ENCODE measurements around the gene AGPAT3. TPM values are rescaled to one million over a fixed set of nuclear protein-coding genes. Genes with fewer than 3 reads are reported as not detected.
"Not testable (repeated sequence)": the region's sequence is repeated elsewhere in the genome, so short reads cannot be mapped to it uniquely, and the experiment has no call there.

AGPAT3 gene, protein sequence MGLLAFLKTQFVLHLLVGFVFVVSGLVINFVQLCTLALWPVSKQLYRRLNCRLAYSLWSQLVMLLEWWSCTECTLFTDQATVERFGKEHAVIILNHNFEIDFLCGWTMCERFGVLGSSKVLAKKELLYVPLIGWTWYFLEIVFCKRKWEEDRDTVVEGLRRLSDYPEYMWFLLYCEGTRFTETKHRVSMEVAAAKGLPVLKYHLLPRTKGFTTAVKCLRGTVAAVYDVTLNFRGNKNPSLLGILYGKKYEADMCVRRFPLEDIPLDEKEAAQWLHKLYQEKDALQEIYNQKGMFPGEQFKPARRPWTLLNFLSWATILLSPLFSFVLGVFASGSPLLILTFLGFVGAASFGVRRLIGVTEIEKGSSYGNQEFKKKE
- polyA plus RNA-seq (2012; ENCODE audit: missing spikeins) = 36.2 TPM

DNA sequence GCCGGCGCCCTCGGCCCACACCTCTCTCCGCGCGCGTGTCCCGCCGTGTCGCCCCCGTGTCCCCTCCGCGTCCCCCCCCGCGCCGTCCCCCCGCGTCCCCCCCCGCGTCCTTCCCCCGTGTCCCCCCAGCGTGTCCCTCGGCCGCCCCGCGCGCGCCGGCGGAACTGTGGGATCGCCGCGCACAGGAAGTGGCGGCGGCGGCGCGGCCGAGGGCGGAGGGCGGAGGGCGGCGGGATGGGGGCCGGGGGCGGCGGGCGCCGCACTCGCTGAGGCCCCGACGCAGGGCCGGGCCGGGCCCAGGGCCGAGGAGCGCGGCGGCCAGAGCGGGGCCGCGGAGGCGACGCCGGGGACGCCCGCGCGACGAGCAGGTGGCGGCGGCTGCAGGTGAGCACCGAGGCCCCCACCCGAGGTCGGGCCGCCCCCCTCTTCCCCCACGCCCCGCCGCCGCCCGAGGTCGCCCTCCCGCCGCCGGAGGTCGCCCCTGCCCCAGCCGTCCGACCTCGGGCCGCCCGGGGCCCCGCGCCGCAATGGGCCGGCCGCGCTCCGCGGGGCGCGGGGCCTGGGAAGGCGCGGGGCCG, at the start of gene AGPAT3:
Gene AGPAT3, plus strand, starts transcription at position 262 of the 578 bp plus-strand sequence. CDS start 94,459 bp downstream, outside the sequence.
- FAIRE-seq (no peak), DNase-seq (ENCODE audit: insufficient read length) (peak; percentile 41)
- TF ChIP-seq TAF1 (IDR thresholded peaks at IDR 0.05; ENCODE audit: borderline replicate concordance, low read depth, low read length) = no peak
- no peak for TF ChIP-seq POLR2AphosphoS5 (IDR thresholded peaks at IDR 0.05; ENCODE audit: low read depth, low read length)
- no peak for TF ChIP-seq POLR2A (IDR thresholded peaks at IDR 0.05; ENCODE audit: low read depth, low read length)

DNA sequence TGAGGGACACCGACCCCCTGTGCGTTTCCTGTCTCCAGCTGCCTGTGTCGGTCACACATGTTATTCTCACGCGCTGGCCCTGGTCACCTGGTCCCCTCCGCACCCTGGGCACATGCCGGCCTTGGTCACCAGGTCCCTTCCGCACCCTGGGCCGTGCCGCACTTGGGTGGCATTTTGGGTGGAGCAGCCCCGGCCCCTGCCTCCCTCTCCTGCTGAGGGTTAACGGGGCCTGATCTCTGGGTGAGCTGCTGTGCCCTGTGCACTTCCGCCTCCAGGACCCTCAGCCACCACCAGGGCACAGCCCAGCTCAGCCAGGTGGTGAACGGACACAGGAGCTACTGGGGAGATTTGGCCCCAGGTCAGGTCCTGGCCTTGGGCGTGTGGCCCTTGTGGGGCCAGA, 49.0 kb upstream of the AGPAT3 start:
- TF ChIP-seq POLR2AphosphoS5 (IDR thresholded peaks at IDR 0.05; ENCODE audit: low read depth, low read length) = no peak
- FAIRE-seq = no peak
- DNase-seq (ENCODE audit: insufficient read length) = no peak

DNA sequence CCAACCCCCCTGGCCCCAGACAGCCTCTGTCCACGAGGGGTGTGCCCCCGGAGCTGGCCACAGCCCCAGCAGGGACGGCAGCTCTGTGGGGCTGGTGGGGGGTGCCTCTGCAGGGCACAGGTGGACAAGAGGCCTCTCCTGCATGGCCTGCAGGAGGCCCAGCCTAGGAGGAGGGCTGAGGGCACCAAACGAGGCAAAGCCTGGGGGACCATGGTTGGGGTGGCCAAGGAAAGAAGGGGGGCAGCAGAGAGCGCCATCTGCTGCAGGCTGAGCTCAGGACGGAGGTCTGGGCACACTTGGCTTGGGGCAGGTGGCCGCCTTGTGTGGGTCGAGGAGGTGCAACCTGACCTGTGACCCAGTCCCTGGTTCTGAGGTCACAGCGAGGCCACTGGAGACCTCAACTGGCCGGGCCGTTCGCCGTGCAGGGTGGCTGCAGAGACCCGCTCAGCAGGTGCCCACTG, 48.4 kb upstream of the AGPAT3 start:
- TF ChIP-seq POLR2A (IDR thresholded peaks at IDR 0.05; ENCODE audit: low read depth, low read length) (no peak), TAF1 (IDR thresholded peaks at IDR 0.05; ENCODE audit: borderline replicate concordance, low read depth, low read length) (no peak), POLR2AphosphoS5 (IDR thresholded peaks at IDR 0.05; ENCODE audit: low read depth, low read length) (no peak)
- FAIRE-seq (no peak), DNase-seq (ENCODE audit: insufficient read length) (no peak)

DNA sequence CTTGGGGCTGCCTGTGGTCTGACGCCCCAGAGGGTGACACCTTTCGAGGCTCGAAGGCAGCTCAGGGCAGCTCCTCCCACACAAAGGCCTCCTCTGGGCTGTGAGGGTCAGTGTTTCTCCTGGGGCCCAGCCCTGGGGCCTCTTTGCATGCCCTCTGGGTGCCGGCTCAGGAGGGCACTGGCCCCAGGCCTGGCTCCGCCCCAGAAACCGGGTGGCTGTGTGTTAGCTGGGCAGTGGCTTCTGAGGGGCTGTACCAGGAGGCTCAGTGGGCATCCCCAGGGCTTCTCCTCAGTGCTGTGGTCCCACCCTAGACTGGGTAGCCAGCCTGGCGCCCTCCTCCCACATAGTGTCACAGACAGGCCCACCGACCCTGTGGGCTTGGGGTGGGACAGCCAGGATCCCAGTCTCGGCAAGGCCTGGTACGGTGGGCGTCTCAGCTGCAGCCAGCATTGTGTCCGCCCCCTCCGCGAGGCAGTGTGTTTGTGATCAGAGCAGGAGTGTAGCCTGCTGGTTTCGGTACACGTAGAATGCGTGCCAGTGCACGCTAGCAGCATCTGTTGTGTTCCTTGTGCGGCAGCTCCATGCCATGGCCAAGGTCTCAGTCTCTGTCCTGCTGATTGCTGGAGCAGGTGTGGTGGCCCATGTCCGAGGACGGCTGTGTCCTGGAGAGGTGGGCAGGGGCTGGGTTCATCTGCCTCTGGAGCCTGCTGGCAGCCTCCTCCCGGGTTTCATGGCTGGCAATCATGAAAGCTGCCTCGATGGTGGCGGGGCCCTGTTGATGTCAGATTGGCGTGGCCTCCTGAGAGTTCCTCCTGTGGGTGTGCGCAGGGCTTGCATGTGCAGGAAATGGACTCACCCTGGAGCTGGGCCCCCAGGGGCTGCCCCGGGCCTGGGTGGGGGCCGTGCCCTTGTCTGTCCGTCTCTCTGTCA, 47.6 kb upstream of the AGPAT3 start:
- TF ChIP-seq TAF1 (IDR thresholded peaks at IDR 0.05; ENCODE audit: borderline replicate concordance, low read depth, low read length) = no peak
- no peak for TF ChIP-seq POLR2A (IDR thresholded peaks at IDR 0.05; ENCODE audit: low read depth, low read length)
- no peak for TF ChIP-seq POLR2AphosphoS5 (IDR thresholded peaks at IDR 0.05; ENCODE audit: low read depth, low read length)
- FAIRE-seq = no peak

DNA sequence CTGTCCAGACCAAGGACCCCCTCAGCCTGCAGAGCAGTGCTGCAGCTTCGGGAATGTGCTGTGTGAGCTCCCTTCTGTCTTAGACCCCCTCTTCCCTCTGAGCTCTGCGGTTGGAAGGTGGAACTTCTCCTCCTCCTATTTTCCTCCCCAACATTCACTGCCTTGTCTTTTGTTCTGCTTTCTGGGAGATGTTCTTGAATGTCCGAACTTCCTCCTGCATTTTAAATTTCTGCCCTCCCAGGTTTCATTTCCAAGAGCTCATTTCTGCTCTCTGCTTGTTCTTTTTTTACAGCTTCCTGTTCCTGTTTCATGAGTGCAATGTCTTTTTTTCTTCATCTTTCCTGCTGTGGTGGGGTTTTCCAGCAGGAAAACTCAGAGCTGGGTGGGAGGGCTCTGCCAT, 46.3 kb upstream of the AGPAT3 start:
- FAIRE-seq (no peak), DNase-seq (ENCODE audit: insufficient read length) (no peak)
- TF ChIP-seq POLR2A (IDR thresholded peaks at IDR 0.05; ENCODE audit: low read depth, low read length) = no peak
- no peak for TF ChIP-seq TAF1 (IDR thresholded peaks at IDR 0.05; ENCODE audit: borderline replicate concordance, low read depth, low read length)
- TF ChIP-seq POLR2AphosphoS5 (IDR thresholded peaks at IDR 0.05; ENCODE audit: low read depth, low read length) = no peak

More for the DNA sequence above, 47.6 kb upstream of the AGPAT3 start:
- no peak for DNase-seq (ENCODE audit: insufficient read length)

DNA sequence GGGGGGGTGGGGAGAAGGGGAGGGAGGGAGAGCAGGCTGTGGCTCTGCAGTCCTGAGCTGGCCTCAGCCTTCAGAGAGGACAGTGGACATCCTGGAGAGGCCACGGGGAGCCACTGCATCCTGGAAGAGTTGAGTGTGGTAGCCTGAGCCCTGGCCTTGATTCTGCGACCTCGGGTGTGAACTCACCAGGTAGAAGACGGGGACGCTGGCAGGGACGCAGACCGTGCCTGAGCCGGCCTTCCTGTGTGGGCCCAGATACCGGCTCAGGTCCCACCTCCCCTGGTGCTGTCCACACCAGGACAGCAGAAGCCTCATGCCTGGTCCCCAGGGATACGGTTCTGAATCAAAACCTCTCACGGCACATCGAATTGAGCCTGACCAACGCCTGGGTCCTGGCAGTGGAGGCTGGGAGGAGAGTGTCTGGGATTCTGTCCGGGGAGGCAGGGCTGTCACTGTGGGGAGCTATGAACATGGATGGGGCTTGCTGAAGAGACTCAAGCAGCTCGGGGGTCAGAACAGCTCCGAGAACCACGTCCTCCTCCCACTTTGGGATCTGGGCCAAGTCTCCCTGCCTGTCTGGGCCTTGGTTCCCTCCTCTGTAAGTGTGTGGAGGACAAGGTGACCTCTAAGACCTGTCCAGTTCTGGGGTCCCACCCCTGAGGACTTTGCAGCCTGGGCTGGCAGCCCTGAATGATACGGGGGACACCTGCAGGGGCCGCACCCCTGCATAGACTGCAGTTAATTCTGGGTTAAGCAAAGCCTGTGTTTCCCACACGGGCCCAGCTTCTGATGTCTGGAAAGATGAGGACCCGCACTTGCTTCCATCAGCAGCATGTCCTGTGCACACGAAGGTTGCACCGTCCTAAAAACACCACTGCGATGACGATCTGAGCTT, 45.3 kb upstream of the AGPAT3 start:
- TF ChIP-seq POLR2AphosphoS5 (IDR thresholded peaks at IDR 0.05; ENCODE audit: low read depth, low read length) = no peak
- TF ChIP-seq TAF1 (IDR thresholded peaks at IDR 0.05; ENCODE audit: borderline replicate concordance, low read depth, low read length) = no peak
- TF ChIP-seq POLR2A (IDR thresholded peaks at IDR 0.05; ENCODE audit: low read depth, low read length) = no peak
- no peak for DNase-seq (ENCODE audit: insufficient read length)
- FAIRE-seq = no peak

DNA sequence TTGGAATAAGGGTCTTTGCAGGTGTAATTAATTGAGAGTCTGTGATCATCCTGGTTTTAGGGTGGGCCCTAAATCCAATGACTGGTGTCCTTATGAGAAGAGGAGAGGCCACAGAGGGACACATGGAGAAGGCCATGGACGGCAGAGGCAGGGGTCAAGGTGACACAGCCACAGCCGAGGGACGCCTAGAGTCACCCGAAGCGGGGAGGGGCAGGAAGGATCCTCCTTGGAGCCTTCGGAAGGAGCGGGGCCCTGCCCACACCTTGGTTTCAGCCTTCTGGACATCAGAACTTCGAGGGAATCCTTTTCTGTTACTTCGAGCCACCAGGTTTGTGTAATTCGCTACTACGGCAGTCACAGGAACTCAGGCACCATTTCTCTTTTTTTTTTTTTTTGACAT, 44.6 kb upstream of the AGPAT3 start:
- TF ChIP-seq POLR2AphosphoS5 (IDR thresholded peaks at IDR 0.05; ENCODE audit: low read depth, low read length) (no peak), POLR2A (IDR thresholded peaks at IDR 0.05; ENCODE audit: low read depth, low read length) (no peak), TAF1 (IDR thresholded peaks at IDR 0.05; ENCODE audit: borderline replicate concordance, low read depth, low read length) (no peak)
- DNase-seq (ENCODE audit: insufficient read length) = no peak
- FAIRE-seq = no peak

DNA sequence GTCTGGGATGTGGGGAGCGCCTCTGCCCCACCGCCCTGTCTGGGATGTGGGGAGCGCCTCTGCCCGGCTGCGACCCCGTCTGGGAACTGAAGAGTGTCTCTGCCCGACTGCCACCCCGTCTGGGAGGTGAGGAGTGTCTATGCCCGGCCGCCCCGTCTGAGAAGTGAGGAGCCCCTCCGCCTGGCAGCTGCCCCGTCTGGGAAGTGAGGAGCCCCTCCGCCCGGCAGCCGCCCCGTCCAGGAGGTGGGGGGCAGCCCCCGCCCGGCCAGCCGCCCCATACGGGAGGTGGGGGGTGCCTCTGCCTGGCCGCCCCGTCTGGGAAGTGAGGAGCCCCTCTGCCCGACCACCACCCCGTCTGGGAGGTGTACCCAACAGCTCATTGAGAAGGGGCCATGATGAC, 42.9 kb upstream of the AGPAT3 start:
- not testable (repeated sequence) for FAIRE-seq; DNase-seq (ENCODE audit: insufficient read length)

DNA sequence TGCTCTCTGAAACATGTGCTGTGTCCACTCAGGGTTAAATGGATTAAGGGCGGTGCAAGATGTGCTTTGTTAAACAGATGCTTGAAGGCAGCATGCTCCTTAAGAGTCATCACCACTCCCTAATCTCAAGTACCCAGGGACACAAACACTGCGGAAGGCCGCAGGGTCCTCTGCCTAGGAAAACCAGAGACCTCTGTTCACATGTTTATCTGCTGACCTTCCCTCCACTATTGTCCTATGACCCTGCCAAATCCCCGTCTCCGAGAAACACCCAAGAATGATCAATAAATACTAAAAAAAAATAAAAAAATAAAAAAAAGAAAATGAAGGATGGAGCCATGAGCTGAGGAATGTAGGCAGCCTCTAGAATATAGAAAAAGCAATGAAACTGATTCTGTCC, 42.3 kb upstream of the AGPAT3 start:
- not testable (repeated sequence) for FAIRE-seq; DNase-seq (ENCODE audit: insufficient read length)

DNA sequence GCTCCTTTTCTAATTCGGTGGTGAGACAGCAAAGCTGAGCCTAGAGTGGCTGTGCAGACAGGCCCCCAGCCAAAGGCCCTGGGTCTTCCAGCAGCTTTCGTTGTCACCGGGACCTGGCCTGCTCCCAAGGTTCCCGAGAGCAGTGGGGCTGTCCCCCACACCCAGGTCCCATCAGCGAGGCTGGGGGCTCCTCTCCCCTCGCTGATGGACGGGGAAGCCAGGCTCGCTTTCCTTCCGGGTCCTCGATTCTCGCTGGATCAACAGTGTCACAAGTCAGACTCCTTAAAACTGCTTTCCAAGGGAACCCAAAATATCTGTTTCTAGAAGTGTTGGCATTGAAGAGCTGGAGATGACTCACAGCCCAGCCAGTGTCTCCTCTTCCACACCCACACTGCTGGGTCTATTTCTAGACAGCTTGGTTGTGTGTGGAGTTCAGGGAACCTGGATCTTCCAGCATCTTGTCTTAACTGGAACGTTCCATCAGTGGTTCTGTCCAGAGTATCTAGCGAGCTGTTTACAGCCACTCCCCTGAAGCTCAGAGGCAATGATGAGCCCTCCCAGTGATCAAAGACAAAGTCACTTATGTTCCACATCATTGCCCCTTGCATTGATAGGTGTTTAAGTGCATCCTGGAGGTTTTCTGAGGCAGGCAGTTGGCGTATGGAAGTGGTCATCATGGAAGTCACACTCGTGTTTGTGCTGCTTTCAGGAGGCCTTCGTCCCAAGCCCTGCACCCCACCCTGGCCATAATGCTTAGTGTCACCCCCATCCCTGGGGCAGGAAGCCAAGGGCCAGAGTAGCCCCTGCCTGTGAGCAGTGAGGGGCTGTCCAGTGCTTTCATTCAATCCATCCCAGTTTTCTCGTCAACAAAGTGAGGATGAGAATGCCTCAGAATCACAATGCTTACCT, 40.4 kb upstream of the AGPAT3 start:
- TF ChIP-seq TAF1 (IDR thresholded peaks at IDR 0.05; ENCODE audit: borderline replicate concordance, low read depth, low read length) = no peak
- no peak for TF ChIP-seq POLR2A (IDR thresholded peaks at IDR 0.05; ENCODE audit: low read depth, low read length)
- no peak for TF ChIP-seq POLR2AphosphoS5 (IDR thresholded peaks at IDR 0.05; ENCODE audit: low read depth, low read length)
- FAIRE-seq (no peak), DNase-seq (ENCODE audit: insufficient read length) (no peak)

Data from GM12892 (cell line).